HG02938 (cell line): Measurements from ENCODE around the gene MLANA.

Source experiments
- ATAC-seq: cut with Tn5 transposase; IDR thresholded peaks from one replicate; pipeline ENCODE4 v1.9.1; 2021; ENCODE audit warnings: mild to moderate bottlenecking, moderate library complexity; ENCODE audit not compliant: unreplicated experiment

MLANA gene

GRCh38 chr9:5953743-5954707 is 63.3 kb downstream of the MLANA start:
- no peak for ATAC-seq

GRCh38 chr9:5957166-5957565 is 66.5 kb downstream of the MLANA start:
- no peak for ATAC-seq

- ATAC-seq: no peak
Measured at GRCh38 chr9:5958273-5958672, 67.6 kb downstream of the MLANA start.
